Tibial nerve (tissue), 3 donors: Measurements from ENCODE around the gene CYBA.

Source experiments
- POLR2A ChIP-seq, 2 donors: fragments of 450-650 bp; IDR thresholded peaks; one replicate each; pipeline ENCODE4 v1.6.1; 2017; ENCODE audit warnings: antibody characterized with exemption in 2 of 2, mild to moderate bottlenecking in 2 of 2, moderate library complexity in 2 of 2
- TF ChIP-seq, protein P1 (sequence below), 5 experiments: fragments of 200-600 bp in 3 of 5; fragments of 450-650 bp in 2 of 5; sonication (generic) in 3 of 5; IDR thresholded peaks; one replicate each; pipeline ENCODE4 v1.5.1; 2016 to 2019; ENCODE audit warnings: antibody characterized with exemption in 5 of 5, mild to moderate bottlenecking in 3 of 5, moderate library complexity in 2 of 5

DNA sequence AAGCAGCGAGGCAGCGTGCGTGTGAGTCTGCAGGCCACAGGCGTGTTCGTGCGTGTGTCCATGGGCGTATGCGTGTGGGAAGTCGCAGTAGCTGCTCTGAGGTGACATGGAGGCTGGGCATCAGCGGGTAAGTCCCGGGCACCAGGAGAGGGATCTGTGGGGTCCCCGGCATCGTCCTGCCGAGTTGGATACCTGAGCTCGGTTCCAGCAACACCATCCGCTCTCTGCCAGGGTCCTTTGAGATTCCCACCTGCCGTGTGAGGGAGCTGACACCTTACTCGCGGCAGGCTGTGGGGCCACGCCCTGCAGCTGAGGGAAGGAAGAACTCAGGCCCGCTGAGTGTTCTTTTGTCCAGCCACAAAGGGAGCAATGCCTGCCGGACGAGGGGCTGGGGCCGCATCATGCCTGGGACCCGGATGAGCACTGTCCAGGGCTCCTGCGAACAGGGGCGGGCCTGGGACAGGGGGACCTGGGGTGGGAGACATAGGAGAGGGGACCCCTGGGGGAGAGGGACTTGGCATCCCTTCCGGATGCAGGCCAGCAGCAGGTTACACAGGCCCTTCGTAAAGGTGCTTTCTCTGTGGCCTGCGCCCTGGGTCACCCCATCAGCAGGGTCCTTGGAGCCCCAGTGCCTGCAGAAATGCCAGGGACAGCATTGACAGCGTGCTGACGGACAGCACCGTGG is 40.4 kb upstream of the CYBA start:
- TF ChIP-seq, protein P1, sequence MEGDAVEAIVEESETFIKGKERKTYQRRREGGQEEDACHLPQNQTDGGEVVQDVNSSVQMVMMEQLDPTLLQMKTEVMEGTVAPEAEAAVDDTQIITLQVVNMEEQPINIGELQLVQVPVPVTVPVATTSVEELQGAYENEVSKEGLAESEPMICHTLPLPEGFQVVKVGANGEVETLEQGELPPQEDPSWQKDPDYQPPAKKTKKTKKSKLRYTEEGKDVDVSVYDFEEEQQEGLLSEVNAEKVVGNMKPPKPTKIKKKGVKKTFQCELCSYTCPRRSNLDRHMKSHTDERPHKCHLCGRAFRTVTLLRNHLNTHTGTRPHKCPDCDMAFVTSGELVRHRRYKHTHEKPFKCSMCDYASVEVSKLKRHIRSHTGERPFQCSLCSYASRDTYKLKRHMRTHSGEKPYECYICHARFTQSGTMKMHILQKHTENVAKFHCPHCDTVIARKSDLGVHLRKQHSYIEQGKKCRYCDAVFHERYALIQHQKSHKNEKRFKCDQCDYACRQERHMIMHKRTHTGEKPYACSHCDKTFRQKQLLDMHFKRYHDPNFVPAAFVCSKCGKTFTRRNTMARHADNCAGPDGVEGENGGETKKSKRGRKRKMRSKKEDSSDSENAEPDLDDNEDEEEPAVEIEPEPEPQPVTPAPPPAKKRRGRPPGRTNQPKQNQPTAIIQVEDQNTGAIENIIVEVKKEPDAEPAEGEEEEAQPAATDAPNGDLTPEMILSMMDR (IDR thresholded peaks at IDR 0.05), result no peak
- no peak for TF ChIP-seq POLR2A (IDR thresholded peaks at IDR 0.05)
